NT2/D1 (cell line): ENCODE results near the gene SLFN11.

Source experiments
- YY1 ChIP-seq: IDR thresholded peaks from 2 replicates; pipeline ENCODE4 v1.6.1; 2011; ENCODE audit not compliant: insufficient read length, insufficient read depth
- ZNF274 ChIP-seq: IDR thresholded peaks from 2 replicates; pipeline ENCODE4 v1.6.1; 2011; ENCODE audit warnings: mild to moderate bottlenecking, low read depth, low read length

DNA sequence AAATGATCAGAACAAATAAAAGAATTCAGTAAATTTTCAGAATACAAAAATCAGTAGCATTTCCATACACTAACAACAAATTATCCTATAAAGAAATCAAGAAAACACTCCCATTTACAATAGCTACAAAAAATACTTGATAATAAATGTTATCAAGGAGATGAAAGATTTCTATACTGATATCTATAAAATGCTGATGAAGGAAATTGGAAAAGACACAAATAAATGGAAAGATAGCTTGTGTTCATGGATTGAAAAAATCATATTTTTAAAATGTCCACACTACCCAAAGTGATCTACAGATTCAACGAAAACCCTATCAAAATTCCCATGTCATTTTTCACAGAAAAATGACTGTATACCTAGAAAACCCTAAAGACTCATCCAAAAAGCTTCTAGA, 40.8 kb upstream of the SLFN11 start:
- TF ChIP-seq YY1 (no peak), ZNF274 (no peak)
